HG02678 (cell line): ENCODE measurements around the gene HAT1.
"Not testable (repeated sequence)": the region's sequence is repeated elsewhere in the genome, so short reads cannot be mapped to it uniquely, and the experiment has no call there.

Source experiments
- ATAC-seq: cut with Tn5 transposase; IDR thresholded peaks from one replicate; pipeline ENCODE4 v1.9.1; 2021; ENCODE audit warnings: mild to moderate bottlenecking, moderate library complexity; ENCODE audit not compliant: unreplicated experiment

The HAT1 gene

GRCh38 chr2:171966688-171967087 lies 44.4 kb downstream of the HAT1 start:
- no peak for ATAC-seq

- ATAC-seq: no peak
Observed at GRCh38 chr2:171968509-171968908, 46.2 kb downstream of the HAT1 start.

GRCh38 chr2:171972329-171972982 lies 50.2 kb downstream of the HAT1 start:
- ATAC-seq: no peak

GRCh38 chr2:171979103-171979502 lies 56.8 kb downstream of the HAT1 start:
- ATAC-seq: no peak

GRCh38 chr2:171983924-171984323 lies 61.7 kb downstream of the HAT1 start:
- ATAC-seq: not testable (repeated sequence)

- ATAC-seq: no peak
Observed at GRCh38 chr2:171985076-171985475, 62.8 kb downstream of the HAT1 start.

GRCh38 chr2:171986778-171987177 lies 64.5 kb downstream of the HAT1 start:
- ATAC-seq: no peak

- no peak for ATAC-seq
Observed at GRCh38 chr2:171991027-171991426, 68.8 kb downstream of the HAT1 start.

- no peak for ATAC-seq
Observed at GRCh38 chr2:171995586-171995985, 73.3 kb downstream of the HAT1 start.

GRCh38 chr2:171996021-171996420 lies 73.8 kb downstream of the HAT1 start:
- ATAC-seq: no peak

- ATAC-seq: not testable (repeated sequence)
Observed at GRCh38 chr2:171997031-171997430, 74.8 kb downstream of the HAT1 start.

GRCh38 chr2:171999161-171999560 lies 76.9 kb downstream of the HAT1 start:
- no peak for ATAC-seq

- peak; percentile 98 for ATAC-seq
Observed at GRCh38 chr2:171999604-172000469, 77.6 kb downstream of the HAT1 start, which contains the start of gene METAP1D. Gene METAP1D (plus strand): TSS chr2:171999953. CDS start chr2:171999970, 17 bp downstream.

- no peak for ATAC-seq
Observed at GRCh38 chr2:172000696-172001361, 78.6 kb downstream of the HAT1 start.

- no peak for ATAC-seq
Observed at GRCh38 chr2:172007372-172007771, 85.1 kb downstream of the HAT1 start.

GRCh38 chr2:172009823-172010222 lies 87.6 kb downstream of the HAT1 start:
- no peak for ATAC-seq

- no peak for ATAC-seq
Observed at GRCh38 chr2:172011812-172012575, 89.7 kb downstream of the HAT1 start.

GRCh38 chr2:172012677-172013391 lies 90.6 kb downstream of the HAT1 start:
- ATAC-seq: no peak

GRCh38 chr2:172013396-172013795 lies 91.1 kb downstream of the HAT1 start:
- peak; percentile 78 for ATAC-seq
